ENCODE data around the gene JRKL. TPM values are rescaled to one million over a fixed set of nuclear protein-coding genes. Genes with fewer than 3 reads are reported as not detected.

Gene JRKL
- total and polyA plus RNA-seq, 2 of the 8 experiments (the other 6 are each of a cell fraction or from before 2014, with no cell fraction given) = 1.4 to 4.9 TPM

- no peak overlapping the region for H2AFZ ChIP-seq (ENCODE audit: low read length)
- WGBS, 2 experiments (ENCODE audit: extremely low coverage in 1 of 2, insufficient coverage in 1 of 2, insufficient read length in 1 of 2, insufficient replicate concordance in 2 of 2, low coverage in 1 of 2, low lambda C conversion rate in 2 of 2, missing lambda C conversion rate in 1 of 2) = 95% methylated on average over 1 of the region's 1 CpG; no CpG with 5 or more reads in 1 of the 2 experiments
- ChIA-PET POLR2A (ENCODE audit: partially characterized antibody) (no interaction called here), CTCF (ENCODE audit: partially characterized antibody) (interaction anchor here (1.5 kb wide), 1 partner anchor 22 kb away, joined by 4 read pairs; the partner anchor contains the start of gene MAML2)
- peaks cover 0 to 3% (median 0%) of the 10 kb centered on the region in 4 experiments; a peak in 3 of 8 replicates for H3K36me3 ChIP-seq (ENCODE audit: control insufficient read depth in 2 of 4, insufficient read depth in 4 of 4, low read length in 3 of 4)
- no peak overlapping the region for H3K18ac ChIP-seq (ENCODE audit: extremely low read depth, low read length)
- H3K27me3 ChIP-seq (replicated peaks in 1 of 4; ENCODE audit: control insufficient read depth in 3 of 4, extremely low read depth in 1 of 4, insufficient read depth in 3 of 4, low read length in 3 of 4) = no peaks in the 10 kb centered on the region
- no peaks in the 10 kb centered on the region for H3K9me3 ChIP-seq (ENCODE audit: insufficient read depth in 2 of 2, low read depth in 1 of 2, low read length in 1 of 2)
- no peaks in the 10 kb centered on the region for H3K4me1 ChIP-seq (replicated peaks in 1 of 4; ENCODE audit: control insufficient read depth in 3 of 4, insufficient read depth in 4 of 4, low read length in 3 of 4)
- H4K8ac ChIP-seq (ENCODE audit: extremely low read depth, insufficient read depth, low read length) = no peak overlapping the region
- H2AK5ac ChIP-seq (ENCODE audit: low read depth, low read length) = no peak overlapping the region
- H3K4ac ChIP-seq (replicated peaks; ENCODE audit: insufficient read length, low read depth, low read length) = no peak overlapping the region
- H3K56ac ChIP-seq (replicated peaks; ENCODE audit: insufficient read length, low read depth, low read length) = no peak overlapping the region
- H2BK20ac ChIP-seq (ENCODE audit: low read length) = no peak overlapping the region
- H4K91ac ChIP-seq (replicated peaks; ENCODE audit: insufficient read length, low read length) = no peak overlapping the region
- no peak overlapping the region for H3K23ac ChIP-seq (ENCODE audit: insufficient read length)
- no peak overlapping the region for H3K14ac ChIP-seq (ENCODE audit: insufficient read length)
- no peak overlapping the region for H4K5ac ChIP-seq (ENCODE audit: insufficient read length, low read depth, low read length)
- FAIRE-seq = no peak
- H2BK5ac ChIP-seq (ENCODE audit: low read depth, low read length) = no peak overlapping the region
- no peak for DNase-seq (ENCODE audit: low read depth in 1 of 2, low spot score in 2 of 2)
- H3K9ac ChIP-seq (replicated peaks in 1 of 4; ENCODE audit: extremely low read depth in 1 of 4, low read depth in 3 of 4, low read length in 3 of 4) = no peak overlapping the region
- no peaks in the 10 kb centered on the region for H3K79me2 ChIP-seq (ENCODE audit: control insufficient read depth in 1 of 2, insufficient read depth in 2 of 2, low read length in 2 of 2)
- H3K27ac ChIP-seq (ENCODE audit: low read depth, low read length) = no peak overlapping the region
- no peaks in the 10 kb centered on the region for H3K79me1 ChIP-seq (ENCODE audit: low read depth, low read length)
- H3K23me2 ChIP-seq (ENCODE audit: low read depth, low read length) = no peaks in the 10 kb centered on the region
- H3K4me2 ChIP-seq (ENCODE audit: insufficient read depth in 1 of 2, low read depth in 2 of 2, low read length in 2 of 2) = no peak overlapping the region
- no peak overlapping the region for H2BK120ac ChIP-seq (replicated peaks; ENCODE audit: low read depth, low read length)
- H3K4me3 ChIP-seq (ENCODE audit: extremely low read depth in 1 of 4, insufficient read depth in 2 of 4, low read depth in 3 of 4, low read length in 4 of 4) = no peak overlapping the region
- no peaks in the 10 kb centered on the region for H4K20me1 ChIP-seq (replicated peaks in 1 of 2; ENCODE audit: control insufficient read depth in 1 of 2, insufficient read depth in 2 of 2, low read length in 2 of 2)
- no peak overlapping the region for H2BK12ac ChIP-seq (ENCODE audit: low read depth, low read length)
- no peak overlapping the region for H2BK15ac ChIP-seq (ENCODE audit: low read length)
- TF ChIP-seq, protein P1, sequence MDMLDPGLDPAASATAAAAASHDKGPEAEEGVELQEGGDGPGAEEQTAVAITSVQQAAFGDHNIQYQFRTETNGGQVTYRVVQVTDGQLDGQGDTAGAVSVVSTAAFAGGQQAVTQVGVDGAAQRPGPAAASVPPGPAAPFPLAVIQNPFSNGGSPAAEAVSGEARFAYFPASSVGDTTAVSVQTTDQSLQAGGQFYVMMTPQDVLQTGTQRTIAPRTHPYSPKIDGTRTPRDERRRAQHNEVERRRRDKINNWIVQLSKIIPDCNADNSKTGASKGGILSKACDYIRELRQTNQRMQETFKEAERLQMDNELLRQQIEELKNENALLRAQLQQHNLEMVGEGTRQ (IDR thresholded peaks at IDR 0.05; ENCODE audit: low read length) = no peak
- no peak for TF ChIP-seq BRCA1 (IDR thresholded peaks at IDR 0.05; ENCODE audit: low read depth, low read length)
- no peak for TF ChIP-seq EP300 (IDR thresholded peaks at IDR 0.05; ENCODE audit: borderline replicate concordance in 1 of 2, low read depth in 2 of 2, low read length in 2 of 2)
- TF ChIP-seq FOSL1 (IDR thresholded peaks at IDR 0.05; ENCODE audit: insufficient read depth, low read depth, low read length) = no peak
- no peak for TF ChIP-seq SAP30 (IDR thresholded peaks at IDR 0.05; ENCODE audit: insufficient read depth, insufficient replicate concordance, low read length)
- no peak for TF ChIP-seq SIRT6 (IDR thresholded peaks at IDR 0.05; ENCODE audit: low read length)
- TF ChIP-seq, protein P2, sequence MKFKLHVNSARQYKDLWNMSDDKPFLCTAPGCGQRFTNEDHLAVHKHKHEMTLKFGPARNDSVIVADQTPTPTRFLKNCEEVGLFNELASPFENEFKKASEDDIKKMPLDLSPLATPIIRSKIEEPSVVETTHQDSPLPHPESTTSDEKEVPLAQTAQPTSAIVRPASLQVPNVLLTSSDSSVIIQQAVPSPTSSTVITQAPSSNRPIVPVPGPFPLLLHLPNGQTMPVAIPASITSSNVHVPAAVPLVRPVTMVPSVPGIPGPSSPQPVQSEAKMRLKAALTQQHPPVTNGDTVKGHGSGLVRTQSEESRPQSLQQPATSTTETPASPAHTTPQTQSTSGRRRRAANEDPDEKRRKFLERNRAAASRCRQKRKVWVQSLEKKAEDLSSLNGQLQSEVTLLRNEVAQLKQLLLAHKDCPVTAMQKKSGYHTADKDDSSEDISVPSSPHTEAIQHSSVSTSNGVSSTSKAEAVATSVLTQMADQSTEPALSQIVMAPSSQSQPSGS (IDR thresholded peaks at IDR 0.05; ENCODE audit: low read length) = no peak
- TF ChIP-seq EGR1 (IDR thresholded peaks at IDR 0.05; ENCODE audit: borderline replicate concordance, low read depth, low read length) = no peak
- no peak for TF ChIP-seq YY1 (IDR thresholded peaks at IDR 0.05; ENCODE audit: low read depth, low read length)
- no peak for TF ChIP-seq SRF (IDR thresholded peaks at IDR 0.05; ENCODE audit: low read depth, low read length)
- no peak for TF ChIP-seq CHD1 (IDR thresholded peaks at IDR 0.05; ENCODE audit: low read depth, low read length)
Measured at GRCh38 chr11:96365493-96365892, 24.3 kb upstream of the JRKL start.
